ENCODE data around the gene MYL3. TPM values are rescaled to one million over a fixed set of nuclear protein-coding genes. Genes with fewer than 3 reads are reported as not detected.
"Not testable (repeated sequence)": the region's sequence is repeated elsewhere in the genome, so short reads cannot be mapped to it uniquely, and the experiment has no call there.

MYL3 gene
- total and polyA plus RNA-seq, 9 donors: 0.63 to 10.8 (median 4.2) TPM

DNA sequence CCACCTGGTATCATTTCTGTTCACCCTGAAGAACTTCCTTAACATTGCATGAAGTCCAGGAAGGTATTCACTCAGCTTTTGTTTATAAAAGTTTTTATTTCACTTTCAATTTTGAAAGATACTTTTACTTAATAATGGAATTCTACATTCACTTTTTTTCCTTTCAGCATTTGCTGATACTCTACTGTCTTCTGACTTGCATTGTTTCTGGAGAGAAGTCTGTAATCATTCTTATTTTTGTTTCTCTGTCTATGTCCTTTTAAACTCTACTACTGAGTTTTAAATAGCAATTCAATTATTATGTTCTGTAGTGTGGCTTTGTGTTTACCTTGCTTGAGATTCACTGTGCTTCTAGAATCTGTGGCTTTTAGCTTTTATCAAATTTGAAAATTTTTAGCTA is 42.4 kb downstream of the MYL3 start:
- TF ChIP-seq, protein P1, sequence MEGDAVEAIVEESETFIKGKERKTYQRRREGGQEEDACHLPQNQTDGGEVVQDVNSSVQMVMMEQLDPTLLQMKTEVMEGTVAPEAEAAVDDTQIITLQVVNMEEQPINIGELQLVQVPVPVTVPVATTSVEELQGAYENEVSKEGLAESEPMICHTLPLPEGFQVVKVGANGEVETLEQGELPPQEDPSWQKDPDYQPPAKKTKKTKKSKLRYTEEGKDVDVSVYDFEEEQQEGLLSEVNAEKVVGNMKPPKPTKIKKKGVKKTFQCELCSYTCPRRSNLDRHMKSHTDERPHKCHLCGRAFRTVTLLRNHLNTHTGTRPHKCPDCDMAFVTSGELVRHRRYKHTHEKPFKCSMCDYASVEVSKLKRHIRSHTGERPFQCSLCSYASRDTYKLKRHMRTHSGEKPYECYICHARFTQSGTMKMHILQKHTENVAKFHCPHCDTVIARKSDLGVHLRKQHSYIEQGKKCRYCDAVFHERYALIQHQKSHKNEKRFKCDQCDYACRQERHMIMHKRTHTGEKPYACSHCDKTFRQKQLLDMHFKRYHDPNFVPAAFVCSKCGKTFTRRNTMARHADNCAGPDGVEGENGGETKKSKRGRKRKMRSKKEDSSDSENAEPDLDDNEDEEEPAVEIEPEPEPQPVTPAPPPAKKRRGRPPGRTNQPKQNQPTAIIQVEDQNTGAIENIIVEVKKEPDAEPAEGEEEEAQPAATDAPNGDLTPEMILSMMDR (IDR thresholded peaks at IDR 0.05): no peak
- TF ChIP-seq EP300 (IDR thresholded peaks at IDR 0.05) (no peak), POLR2A (IDR thresholded peaks at IDR 0.05) (no peak)
- Histone ChIP-seq H3K27ac (no peak overlapping the region), H3K9me3 (no peaks in the 10 kb centered on the region), H3K36me3 (no peaks in the 10 kb centered on the region), H3K27me3 (no peaks in the 10 kb centered on the region), H3K4me1 (ENCODE audit: insufficient read depth) (no peaks in the 10 kb centered on the region), H3K4me3 (no peak overlapping the region)
- no peak for DNase-seq
- intact Hi-C loops (cut with DNase I): no loop called here

DNA sequence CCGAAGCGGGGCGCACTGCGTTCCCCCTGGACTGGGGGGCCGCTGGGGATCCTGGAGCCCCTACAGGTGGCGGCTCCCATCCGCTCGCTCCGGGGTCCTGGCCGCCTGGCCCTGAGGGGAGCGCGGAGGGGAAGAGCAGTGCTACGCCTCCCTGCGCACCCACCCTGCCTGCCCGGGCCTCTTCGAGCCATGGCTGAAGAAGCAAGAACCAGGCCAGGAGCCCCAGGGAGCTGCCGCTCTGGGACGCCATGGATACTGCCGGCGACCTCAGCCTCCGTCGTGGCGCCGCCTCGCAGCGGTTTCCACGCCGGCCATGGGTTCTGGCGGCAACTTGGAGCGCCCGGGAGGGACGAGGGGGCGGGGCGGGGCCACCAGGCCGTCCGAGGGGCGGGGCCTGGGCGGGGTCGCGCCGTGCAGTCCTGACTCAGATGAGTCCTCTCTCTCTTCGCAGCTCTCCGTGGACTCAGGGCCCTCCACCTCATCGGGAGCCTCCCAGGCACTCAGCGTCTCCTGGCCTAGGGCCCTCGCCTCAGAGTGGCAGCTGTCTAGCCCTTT is 50.9 kb downstream of the MYL3 start:
- Histone ChIP-seq H3K36me3 (no peaks in the 10 kb centered on the region), H3K27ac (peak overlapping the region in 1 of 2 donors; percentile 21), H3K9me3 (no peaks in the 10 kb centered on the region), H3K27me3 (no peaks in the 10 kb centered on the region), H3K4me1 (ENCODE audit: insufficient read depth) (no peaks in the 10 kb centered on the region), H3K4me3 (peak overlapping the region; percentile 6)
- WGBS, 3 donors: 4 to 7% (median 5%) methylated on average over 31 to 46 of the region's 46 CpGs
- DNase-seq: peak; percentile 63 to 75 (median 65)
- intact Hi-C loops (cut with DNase I): no loop called here
- TF ChIP-seq POLR2A (IDR thresholded peaks at IDR 0.05): no peak
- TF ChIP-seq, protein P1 (IDR thresholded peaks at IDR 0.05): no peak

DNA sequence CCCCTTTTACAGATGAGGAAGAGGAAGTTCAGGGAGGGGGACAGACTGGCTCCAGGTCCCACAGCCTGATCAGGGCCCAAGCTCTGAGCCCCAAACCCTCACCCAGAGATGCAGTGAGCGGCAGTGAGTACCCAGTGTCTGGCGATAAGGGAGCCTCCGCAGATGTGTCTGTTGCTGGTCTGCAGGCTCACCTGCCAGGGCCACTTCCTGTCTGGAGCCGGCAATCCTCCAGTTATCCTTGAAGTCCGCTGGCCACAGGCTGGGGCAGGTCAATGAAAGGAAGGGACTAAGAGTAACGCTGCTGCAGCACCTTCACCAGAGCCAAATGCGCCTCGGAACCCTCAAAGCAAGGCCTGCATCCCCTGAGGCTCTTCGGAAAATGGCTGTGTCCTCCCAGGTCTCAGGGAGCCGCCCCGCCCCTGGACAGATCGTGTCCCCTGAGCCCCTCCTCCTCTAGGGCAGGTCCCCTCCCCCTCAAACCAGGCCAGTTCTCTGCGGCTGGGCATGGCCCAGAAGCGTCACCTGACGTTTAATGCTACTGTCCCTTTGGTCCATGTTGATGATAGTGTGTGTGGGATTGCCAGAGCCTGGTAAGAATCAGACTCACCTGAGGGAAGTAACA is 51.5 kb downstream of the MYL3 start:
- 45 to 53% (median 47%) methylated on average over 14 to 15 of the region's 15 CpGs for WGBS, 3 donors
- TF ChIP-seq POLR2A (IDR thresholded peaks at IDR 0.05): no peak
- TF ChIP-seq EP300 (IDR thresholded peaks at IDR 0.05): no peak
- TF ChIP-seq, protein P1 (IDR thresholded peaks at IDR 0.05): no peak
- no peaks in the 10 kb centered on the region for H3K9me3 ChIP-seq
- peak overlapping the region; percentile 6 for H3K4me3 ChIP-seq
- no peaks in the 10 kb centered on the region for H3K27me3 ChIP-seq
- no peaks in the 10 kb centered on the region for H3K36me3 ChIP-seq
- peak overlapping the region in 1 of 2 donors; percentile 21 for H3K27ac ChIP-seq
- no peaks in the 10 kb centered on the region for H3K4me1 ChIP-seq (ENCODE audit: insufficient read depth)
- peak in 1 of 5 donors; percentile 14 for DNase-seq
- intact Hi-C loops (cut with DNase I): no loop called here

DNA sequence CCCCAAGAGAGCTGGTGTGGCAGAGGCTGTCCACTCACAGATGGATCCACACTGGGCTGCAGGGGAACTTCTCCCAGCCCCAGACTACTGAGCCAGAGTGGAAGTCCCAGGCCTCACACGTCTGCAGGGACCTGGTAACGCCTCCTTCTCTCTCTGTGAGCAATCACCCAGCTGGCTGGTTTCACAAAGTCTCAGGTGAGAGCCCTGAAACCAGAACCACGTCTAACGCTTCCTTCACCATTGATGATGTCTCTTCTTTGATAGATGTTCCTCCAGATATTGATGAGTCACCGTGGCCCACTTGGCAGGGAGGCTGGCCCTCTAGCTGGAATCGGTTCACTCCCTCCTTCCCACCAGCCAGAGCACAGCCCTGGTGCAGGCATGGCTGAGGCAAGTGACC is 54.5 kb downstream of the MYL3 start:
- 69 to 74% (median 70%) methylated on average over 6 of the region's 6 CpGs for WGBS, 3 donors
- H3K36me3 ChIP-seq; H3K27me3 ChIP-seq; DNase-seq; intact Hi-C loops (cut with DNase I); H3K4me3 ChIP-seq; H3K27ac ChIP-seq; H3K9me3 ChIP-seq; H3K4me1 ChIP-seq (ENCODE audit: insufficient read depth): not testable (repeated sequence)

Other genes starting within 250 kb of the MYL3 start
- gene ALS2CL, start 169.8 kb downstream of the MYL3 start, total RNA-seq: 10 to 100 TPM in 1 of 7 donors, 1 to 10 TPM in 6; 5.7 to 13.2 (median 6.8) TPM
- gene ALS2CL, start 169.8 kb downstream of the MYL3 start, polyA plus RNA-seq: 1 to 10 TPM; 3.3 to 4.9 TPM
- 1 to 10 TPM in 3 of 7 donors, under 1 TPM in 3, not detected in 1; 0.50 to 2.4 (median 1.0) TPM for gene TMIE, start 162.1 kb downstream of the MYL3 start, total RNA-seq
- gene TMIE, start 162.1 kb downstream of the MYL3 start, polyA plus RNA-seq: 1 to 10 TPM in 1 of 2 donors, under 1 TPM in 1; 0.40 to 1.3 TPM
- gene PRSS50, start 145.6 kb downstream of the MYL3 start, total RNA-seq: under 1 TPM; 0.12 to 0.69 (median 0.35) TPM
- gene PRSS50, start 145.6 kb downstream of the MYL3 start, polyA plus RNA-seq: under 1 TPM in 1 of 2 donors, not detected in 1; 0.23 TPM
- gene PTH1R, start 14.3 kb upstream of the MYL3 start, total RNA-seq: 10 to 100 TPM in 6 of 7 donors, 1 to 10 TPM in 1; 5.9 to 23.9 (median 13.4) TPM
- 1 to 10 TPM; 3.8 to 9.4 TPM for gene PTH1R, start 14.3 kb upstream of the MYL3 start, polyA plus RNA-seq
- 10 to 100 TPM; 32.2 to 50.1 (median 42.3) TPM for gene CCDC12, start 113.3 kb upstream of the MYL3 start, total RNA-seq
- 10 to 100 TPM; 34.7 to 66.7 TPM for gene CCDC12, start 113.3 kb upstream of the MYL3 start, polyA plus RNA-seq
- gene NBEAL2, start 116.2 kb upstream of the MYL3 start, total RNA-seq: 10 to 100 TPM in 6 of 7 donors, 1 to 10 TPM in 1; 9.4 to 19.1 (median 14.0) TPM
- gene NBEAL2, start 116.2 kb upstream of the MYL3 start, polyA plus RNA-seq: 10 to 100 TPM in 1 of 2 donors, 1 to 10 TPM in 1; 3.4 to 13.7 TPM